Astrocyte (in vitro differentiated cells and primary cell): ENCODE data around the gene SUSD4. TPM values are rescaled to one million over a fixed set of nuclear protein-coding genes. Genes with fewer than 3 reads are reported as not detected.
A peak's percentile ranks its signal among the peaks of the same experiment; 100 is the strongest.

Source experiments
- DNase-seq: peaks from one replicate; pipeline ENCODE4 v3.0.0-alpha.2; 2010; ENCODE audit warnings: low read depth
- FAIRE-seq: peaks from 2 replicates; lab custom pipeline; 2011; peaks lifted over from hg19 to GRCh38; lab: Jason Lieb, UNC
- H2AFZ ChIP-seq: 2 replicates; pipeline ENCODE4 v1.6.0; 2012; ENCODE audit warnings: low read depth, low read length, inconsistent platforms
- H3K27ac ChIP-seq: 2 replicates; pipeline ENCODE4 v1.5.1; 2011; ENCODE audit warnings: low read depth, low read length, inconsistent platforms
- H3K27me3 ChIP-seq: 2 replicates; pipeline ENCODE4 v1.6.0; 2011; ENCODE audit warnings: low read length, inconsistent platforms; ENCODE audit not compliant: insufficient read depth
- H3K36me3 ChIP-seq: 2 replicates; pipeline ENCODE4 v1.5.1; 2011; ENCODE audit warnings: low read length, inconsistent platforms; ENCODE audit not compliant: insufficient read depth
- H3K4me1 ChIP-seq: 2 replicates; pipeline ENCODE4 v1.5.1; 2011; ENCODE audit warnings: low read length, inconsistent platforms; ENCODE audit not compliant: insufficient read depth
- H3K4me2 ChIP-seq: 2 replicates; pipeline ENCODE4 v1.6.0; 2012; ENCODE audit warnings: low read length, inconsistent platforms
- H3K4me3 ChIP-seq: 2 replicates; pipeline ENCODE4 v1.5.1; 2011; ENCODE audit warnings: low read depth, mild to moderate bottlenecking, low read length, inconsistent platforms; ENCODE audit not compliant: insufficient read depth
- H3K79me2 ChIP-seq: 2 replicates; pipeline ENCODE4 v1.6.0; 2012; ENCODE audit warnings: mild to moderate bottlenecking, low read length, inconsistent platforms; ENCODE audit not compliant: insufficient read depth
- H3K9ac ChIP-seq: 2 replicates; pipeline ENCODE4 v1.6.0; 2012; ENCODE audit warnings: mild to moderate bottlenecking, low read length, inconsistent platforms
- H3K9me3 ChIP-seq: 2 replicates; pipeline ENCODE4 v1.5.1; 2012; ENCODE audit warnings: low read depth, mild to moderate bottlenecking, low read length, inconsistent platforms; ENCODE audit not compliant: insufficient read depth
- H4K20me1 ChIP-seq: 2 replicates; pipeline ENCODE4 v1.6.0; 2012; ENCODE audit warnings: low read length, inconsistent platforms; ENCODE audit not compliant: insufficient read depth
- H3K27ac Mint-ChIP-seq: one replicate; pipeline ENCODE4 v1.8.0; 2021; ENCODE audit warnings: mild to moderate bottlenecking, mixed read lengths; ENCODE audit not compliant: unreplicated experiment
- H3K27me3 Mint-ChIP-seq: one replicate; pipeline ENCODE4 v1.8.0; 2021; ENCODE audit warnings: low read depth, mixed read lengths; ENCODE audit not compliant: unreplicated experiment
- H3K36me3 Mint-ChIP-seq: one replicate; pipeline ENCODE4 v1.8.0; 2021; ENCODE audit warnings: low read depth, mixed read lengths; ENCODE audit not compliant: unreplicated experiment
- H3K4me1 Mint-ChIP-seq: one replicate; pipeline ENCODE4 v1.8.0; 2021; ENCODE audit warnings: low read depth, mixed read lengths; ENCODE audit not compliant: unreplicated experiment
- H3K4me3 Mint-ChIP-seq: one replicate; pipeline ENCODE4 v1.8.0; 2021; ENCODE audit warnings: mild to moderate bottlenecking, moderate library complexity, mixed read lengths; ENCODE audit not compliant: unreplicated experiment
- H3K9me3 Mint-ChIP-seq: one replicate; pipeline ENCODE4 v1.8.0; 2021; ENCODE audit warnings: mild to moderate bottlenecking, mixed read lengths; ENCODE audit not compliant: unreplicated experiment
- EZH2 ChIP-seq: IDR thresholded peaks from 2 replicates; pipeline ENCODE4 v1.6.1; 2012; ENCODE audit warnings: mild to moderate bottlenecking, low read length, inconsistent platforms; ENCODE audit not compliant: insufficient read depth
- total RNA-seq: library from RNA; stranded (reverse); gene quantifications from 2 replicates; pipeline ENCODE4 v1.2.1, GENCODE V29; 2021
- TF ChIP-seq, protein P1 (sequence below): IDR thresholded peaks from 2 replicates; pipeline ENCODE4 v1.5.1; 2011; ENCODE audit warnings: low read depth, mild to moderate bottlenecking, inconsistent platforms, low read length, moderate library complexity; ENCODE audit not compliant: insufficient read depth

The SUSD4 gene
- total RNA-seq, 1 donor from 2014 or later = 9.2 TPM

DNA sequence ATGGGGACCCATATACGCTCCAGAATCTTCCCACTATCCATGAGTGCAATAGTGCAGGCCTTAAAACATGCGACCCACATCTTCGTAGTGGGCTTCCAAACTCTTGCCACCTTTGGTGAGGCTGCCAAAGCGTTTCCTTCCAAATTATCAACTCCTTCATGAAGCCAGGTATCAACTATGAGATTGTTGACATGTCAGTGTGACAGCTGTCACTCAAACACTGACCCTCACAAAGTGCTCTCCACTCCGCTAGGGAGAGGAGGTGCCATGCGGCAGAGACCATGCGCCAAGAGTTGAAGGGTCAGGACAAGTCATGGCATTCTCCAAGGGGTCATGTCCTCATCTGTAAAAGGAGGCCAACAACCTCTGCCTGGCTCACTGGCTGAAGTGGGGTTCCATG lies 103.3 kb downstream of the SUSD4 start:
- Histone ChIP-seq H4K20me1 (no peaks in the 10 kb centered on the region), H3K27ac (no peak overlapping the region), H3K79me2 (no peaks in the 10 kb centered on the region), H3K9me3 (no peaks in the 10 kb centered on the region), H3K27me3 (peaks cover 4% of the 10 kb centered on the region), H3K4me3 (no peak overlapping the region), H3K9ac (no peak overlapping the region), H3K4me2 (no peak overlapping the region), H3K4me1 (no peaks in the 10 kb centered on the region), H3K36me3 (no peaks in the 10 kb centered on the region), H2AFZ (no peak overlapping the region)
- no peak for TF ChIP-seq EZH2
- TF ChIP-seq, protein P1, sequence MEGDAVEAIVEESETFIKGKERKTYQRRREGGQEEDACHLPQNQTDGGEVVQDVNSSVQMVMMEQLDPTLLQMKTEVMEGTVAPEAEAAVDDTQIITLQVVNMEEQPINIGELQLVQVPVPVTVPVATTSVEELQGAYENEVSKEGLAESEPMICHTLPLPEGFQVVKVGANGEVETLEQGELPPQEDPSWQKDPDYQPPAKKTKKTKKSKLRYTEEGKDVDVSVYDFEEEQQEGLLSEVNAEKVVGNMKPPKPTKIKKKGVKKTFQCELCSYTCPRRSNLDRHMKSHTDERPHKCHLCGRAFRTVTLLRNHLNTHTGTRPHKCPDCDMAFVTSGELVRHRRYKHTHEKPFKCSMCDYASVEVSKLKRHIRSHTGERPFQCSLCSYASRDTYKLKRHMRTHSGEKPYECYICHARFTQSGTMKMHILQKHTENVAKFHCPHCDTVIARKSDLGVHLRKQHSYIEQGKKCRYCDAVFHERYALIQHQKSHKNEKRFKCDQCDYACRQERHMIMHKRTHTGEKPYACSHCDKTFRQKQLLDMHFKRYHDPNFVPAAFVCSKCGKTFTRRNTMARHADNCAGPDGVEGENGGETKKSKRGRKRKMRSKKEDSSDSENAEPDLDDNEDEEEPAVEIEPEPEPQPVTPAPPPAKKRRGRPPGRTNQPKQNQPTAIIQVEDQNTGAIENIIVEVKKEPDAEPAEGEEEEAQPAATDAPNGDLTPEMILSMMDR = no peak
- H3K4me1 Mint-ChIP-seq = peaks cover 11% of the 10 kb centered on the region
- H3K36me3 Mint-ChIP-seq = peaks cover 7% of the 10 kb centered on the region
- no peak overlapping the region for H3K27ac Mint-ChIP-seq
- H3K27me3 Mint-ChIP-seq = peaks cover 15% of the 10 kb centered on the region
- DNase-seq (no peak), FAIRE-seq (no peak)
- no peak overlapping the region for H3K4me3 Mint-ChIP-seq
- H3K9me3 Mint-ChIP-seq = no peaks in the 10 kb centered on the region

DNA sequence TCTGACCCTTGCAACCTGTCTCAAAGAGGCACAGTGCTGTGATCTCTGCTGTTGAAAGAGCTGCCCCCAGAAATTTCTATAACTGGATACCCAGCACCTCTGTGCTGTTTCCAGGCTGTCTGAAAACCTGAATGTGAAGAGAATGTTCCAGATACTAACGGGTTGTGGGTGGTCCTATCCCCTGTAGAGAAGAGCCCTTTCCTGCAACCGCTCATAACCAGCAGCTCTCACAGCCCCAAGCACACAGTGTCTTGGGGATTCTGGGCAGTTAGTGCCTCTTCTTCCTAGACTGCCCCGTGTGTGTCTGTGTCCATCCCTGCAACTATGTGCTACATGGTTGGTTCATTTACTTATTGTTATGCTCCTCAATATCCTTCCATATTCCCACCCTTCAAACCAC lies 104.5 kb downstream of the SUSD4 start:
- no peaks in the 10 kb centered on the region for H3K9me3 Mint-ChIP-seq
- H3K4me3 Mint-ChIP-seq = no peak overlapping the region
- no peak for FAIRE-seq
- H3K27me3 Mint-ChIP-seq = peaks cover 6% of the 10 kb centered on the region
- Histone ChIP-seq H2AFZ (no peak overlapping the region), H3K79me2 (no peaks in the 10 kb centered on the region), H3K4me3 (no peak overlapping the region), H3K4me2 (no peak overlapping the region), H3K27me3 (no peaks in the 10 kb centered on the region), H3K9ac (no peak overlapping the region), H3K36me3 (no peaks in the 10 kb centered on the region), H3K4me1 (no peaks in the 10 kb centered on the region), H3K9me3 (no peaks in the 10 kb centered on the region), H3K27ac (no peak overlapping the region), H4K20me1 (no peaks in the 10 kb centered on the region)
- no peak overlapping the region for H3K27ac Mint-ChIP-seq
- peaks cover 8% of the 10 kb centered on the region for H3K36me3 Mint-ChIP-seq
- peaks cover 11% of the 10 kb centered on the region for H3K4me1 Mint-ChIP-seq
- TF ChIP-seq EZH2 = no peak
- TF ChIP-seq, protein P1 = no peak
- DNase-seq = no peak

DNA sequence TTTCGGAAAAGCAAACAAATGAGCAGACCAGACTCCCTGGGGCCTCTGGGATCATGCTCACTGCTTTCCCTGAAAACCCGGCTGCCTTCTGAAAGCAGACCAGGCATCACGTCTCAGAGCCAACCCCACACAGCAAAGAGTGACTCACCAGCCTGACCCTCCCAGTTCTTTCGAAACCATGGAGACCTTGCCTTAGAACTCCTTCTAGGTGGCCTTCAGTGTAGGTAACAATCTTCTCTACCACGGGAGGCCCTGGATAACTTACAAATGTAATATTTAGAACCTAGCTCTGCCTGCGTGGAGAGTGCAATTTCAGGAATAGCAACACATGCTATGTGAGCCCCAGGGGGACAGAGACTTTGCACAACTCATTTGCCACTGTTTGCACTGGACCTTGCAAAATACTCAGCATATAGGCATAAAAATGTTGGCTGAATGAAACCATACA lies 105.2 kb downstream of the SUSD4 start:
- Histone ChIP-seq H3K27me3 (no peaks in the 10 kb centered on the region), H3K4me2 (peak overlapping the region; percentile 25), H4K20me1 (no peaks in the 10 kb centered on the region), H3K4me1 (no peaks in the 10 kb centered on the region), H3K79me2 (no peaks in the 10 kb centered on the region), H3K36me3 (no peaks in the 10 kb centered on the region), H3K4me3 (no peak overlapping the region), H3K27ac (no peak overlapping the region), H3K9ac (no peak overlapping the region), H3K9me3 (no peaks in the 10 kb centered on the region), H2AFZ (peak overlapping the region; percentile 7)
- peak; percentile 29 for FAIRE-seq
- H3K27me3 Mint-ChIP-seq = peaks cover 8% of the 10 kb centered on the region
- H3K27ac Mint-ChIP-seq = no peak overlapping the region
- no peaks in the 10 kb centered on the region for H3K9me3 Mint-ChIP-seq
- H3K4me1 Mint-ChIP-seq = peaks cover 11% of the 10 kb centered on the region
- H3K4me3 Mint-ChIP-seq = no peak overlapping the region
- no peak for TF ChIP-seq EZH2
- TF ChIP-seq, protein P1 = no peak
- peaks cover 8% of the 10 kb centered on the region for H3K36me3 Mint-ChIP-seq
- peak; percentile 71 for DNase-seq
